K562 (cell line): ENCODE results near the gene RBMS3. TPM values are rescaled to one million over a fixed set of nuclear protein-coding genes. Genes with fewer than 3 reads are reported as not detected.

Source experiments
- ATAC-seq: fragments of 200-7000 bp; cut with Tn5 transposase; 3 replicates; pipeline ENCODE4 v1.9.1; 2020; ENCODE audit warnings: moderate library complexity
- BruUV-seq: library from RNA; stranded (reverse); fragments of 400-500 nt; replicated peaks from 2 replicates; lab custom pipeline; 2021; lab: Mats Ljungman, UMichigan
- CTCF ChIA-PET: fragments of 300-600 bp; formaldehyde crosslinking; extraction: SDS; loops from one replicate; lab custom pipeline; 2021; ENCODE audit warnings: low intra/inter-chr PET ratio; lab: Yijun Ruan, JAX
- POLR2A ChIA-PET: fragments of 300-600, 350-650 bp; sonication (Branson Sonifier 250); formaldehyde crosslinking; extraction: SDS; loops from one replicate; lab custom pipeline; 2021; ENCODE audit warnings: antibody characterized with exemption, inconsistent platforms; lab: Yijun Ruan, JAX
- DNase-seq, 4 experiments: peaks; one replicate each; pipeline versions ENCODE4 v3.0.0 to v3.0.0-alpha.2; 2011 to 2018; ENCODE audit warnings: low spot score in 3 of 4, mixed read lengths in 3 of 4; ENCODE audit errors: extremely low read depth in 1 of 4
- FAIRE-seq: peaks from 2 replicates; lab custom pipeline; 2011; peaks lifted over from hg19 to GRCh38; lab: Jason Lieb, UNC
- H2AFZ ChIP-seq: 2 replicates; pipeline ENCODE4 v1.6.0; 2011; ENCODE audit warnings: low read depth, low read length, control low read depth, inconsistent platforms
- H3K27ac ChIP-seq: fragments of 200-600 bp; 3 replicates; pipeline ENCODE4 v1.8.0; 2011; ENCODE audit warnings: low read depth, mild to moderate bottlenecking, control low read depth, inconsistent platforms, low read length, moderate library complexity, mixed read lengths; ENCODE audit errors: extremely low read depth
- H3K27me3 ChIP-seq, 2 experiments: fragments of 300-600 bp in 1 of 2; 2 replicates in 1 of 2; 3 replicates in 1 of 2; pipeline versions ENCODE4 v1.6.0 to v1.8.0; 2011; ENCODE audit warnings: inconsistent platforms in 2 of 2, low read length in 2 of 2, mild to moderate bottlenecking in 1 of 2, mixed read lengths in 1 of 2, moderate library complexity in 1 of 2; ENCODE audit not compliant: control insufficient read depth in 2 of 2, insufficient read depth in 2 of 2
- H3K36me3 ChIP-seq: fragments of 300-600 bp; 3 replicates; pipeline ENCODE4 v1.8.0; 2011; ENCODE audit warnings: mild to moderate bottlenecking, low read length, inconsistent platforms; ENCODE audit not compliant: control insufficient read depth, insufficient read depth
- H3K4me1 ChIP-seq, 2 experiments: fragments of 200-600 bp in 1 of 2; replicated peaks in 1 of 2; 2 replicates in 1 of 2; 3 replicates in 1 of 2; pipeline versions ENCODE4 v1.5.1 to v1.8.0; 2011; ENCODE audit warnings: inconsistent platforms in 2 of 2, low read length in 2 of 2, mild to moderate bottlenecking in 1 of 2, mixed read lengths in 1 of 2, moderate library complexity in 1 of 2; ENCODE audit not compliant: control insufficient read depth in 2 of 2, insufficient read depth in 2 of 2
- H3K4me2 ChIP-seq: 2 replicates; pipeline ENCODE4 v1.6.1; 2011; ENCODE audit warnings: low read length, control low read depth, inconsistent platforms, mixed read lengths; ENCODE audit not compliant: insufficient read depth
- H3K4me3 ChIP-seq: fragments of 200-600 bp; sonication (generic), shearing (Covaris generic); 2 replicates; pipeline ENCODE4 v1.5.1; 2016; ENCODE audit warnings: control low read depth, inconsistent platforms
- H3K79me2 ChIP-seq: fragments of 200-600 bp; 3 replicates; pipeline ENCODE4 v1.8.0; 2011; ENCODE audit warnings: low read length, inconsistent platforms; ENCODE audit not compliant: control insufficient read depth, insufficient read depth
- H3K9ac ChIP-seq, 2 experiments: 2 replicates each; pipeline versions ENCODE4 v1.6.0 to v1.6.1; 2011; ENCODE audit warnings: low read depth in 2 of 2, low read length in 2 of 2, control low read depth in 1 of 2, inconsistent platforms in 1 of 2, mild to moderate bottlenecking in 1 of 2, mixed read lengths in 1 of 2; ENCODE audit not compliant: insufficient read depth in 1 of 2
- H3K9me1 ChIP-seq: one replicate; pipeline ENCODE4 v1.6.0; 2011; ENCODE audit warnings: inconsistent platforms, mild to moderate bottlenecking, low read length, moderate library complexity; ENCODE audit not compliant: control insufficient read depth, insufficient read depth
- H3K9me3 ChIP-seq: replicated peaks from 2 replicates; pipeline ENCODE4 v1.5.1; 2011; ENCODE audit warnings: low read depth, low read length, inconsistent platforms; ENCODE audit not compliant: control insufficient read depth, insufficient read depth
- H4K20me1 ChIP-seq: replicated peaks from 2 replicates; pipeline ENCODE4 v1.6.1; 2011; ENCODE audit warnings: low read length, inconsistent platforms, mixed read lengths; ENCODE audit not compliant: control insufficient read depth, insufficient read depth
- CAMTA2 ChIP-seq: fragments of 250-450 bp; sonication (Bioruptor Pico); conservative IDR thresholded peaks from 2 replicates; pipeline ENCODE4 v1.5.1; 2022
- E2F3 ChIP-seq: fragments of 250-450 bp; sonication (Bioruptor Pico); IDR thresholded peaks from 2 replicates; pipeline ENCODE4 v1.4.0; 2020; ENCODE audit warnings: mild to moderate bottlenecking
- HDAC1 ChIP-seq, 2 experiments: fragments of 450-650 bp; IDR thresholded peaks; 2 replicates each; pipeline ENCODE4 v1.6.1; 2016 to 2017; ENCODE audit warnings: inconsistent platforms in 1 of 2, mild to moderate bottlenecking in 1 of 2, moderate library complexity in 1 of 2
- HDAC8 ChIP-seq: fragments of 450-650 bp; IDR thresholded peaks from 2 replicates; pipeline ENCODE4 v1.6.1; 2016; ENCODE audit warnings: mild to moderate bottlenecking, missing genetic modification characterization, moderate library complexity, missing compliant biosample characterization
- ILF3 ChIP-seq: fragments of 450-650 bp; IDR thresholded peaks from 2 replicates; pipeline ENCODE4 v1.6.1; 2018; ENCODE audit warnings: antibody characterized with exemption, mild to moderate bottlenecking, moderate library complexity, borderline replicate concordance
- ILK ChIP-seq: fragments of 450-650 bp; IDR thresholded peaks from 2 replicates; pipeline ENCODE4 v1.6.1; 2016; ENCODE audit warnings: missing genetic modification characterization, low read depth, mild to moderate bottlenecking, missing compliant biosample characterization, moderate library complexity, borderline replicate concordance
- L3MBTL2 ChIP-seq: fragments of 450-650 bp; IDR thresholded peaks from 2 replicates; pipeline ENCODE4 v1.6.1; 2016; ENCODE audit warnings: mild to moderate bottlenecking, moderate library complexity
- NFIX ChIP-seq: fragments of 250-450 bp; sonication (Bioruptor Pico); IDR thresholded peaks from 2 replicates; pipeline ENCODE4 v1.4.0; 2020; ENCODE audit warnings: low read depth, mild to moderate bottlenecking, moderate library complexity
- ZNF347 ChIP-seq: fragments of 450-650 bp; formaldehyde crosslinking; IDR thresholded peaks from 2 replicates; pipeline ENCODE4 v1.4.0; 2020; ENCODE audit warnings: low read depth, mild to moderate bottlenecking, moderate library complexity
- WGBS: fragments of 100-300 bp; shearing (Covaris generic); methylation state at CpG from one replicate; pipeline ENCODE4 v1.1.6; 2016; ENCODE audit warnings: low coverage, mixed read lengths; ENCODE audit not compliant: insufficient coverage; ENCODE audit errors: missing lambda C conversion rate; 5-methylcytosine and 5-hydroxymethylcytosine counted together
- in situ Hi-C: fragments of 300-500 bp; cut with MboI; formaldehyde crosslinking; loops from 4 replicates; pipeline ENCODE4 v1.15.0; 2018; ENCODE audit warnings: inconsistent platforms, mixed read lengths
- intact Hi-C: fragments of 100-400 bp; cut with micrococcal nuclease; formaldehyde crosslinking; loops from 2 replicates; pipeline ENCODE4 v1.14.2; 2022
- polyA plus RNA-seq, 8 experiments: library from polyadenylated mRNA; depleted of rRNA in 4 of 8; stranded (reverse) in 5 of 8; unstranded in 3 of 8; fragments of >200 nt; fragmentation: Nextera tagmentation in 2 of 8; fragmentation: Illumina TruSeq in 1 of 8; extraction: Ambion mirVana in 2 of 8; extraction: Trizol in 1 of 8; gene quantifications; 2 replicates each; pipeline versions ENCODE4 v1.2.1 to v1.2.3, GENCODE V29; 2011 to 2014; ENCODE audit warnings: inconsistent platforms in 1 of 8, missing spikeins in 1 of 8
- total RNA-seq, 7 experiments: library from RNA; depleted of rRNA in 6 of 7; stranded (reverse); fragments of >200 nt in 6 of 7; fragmentation: Illumina TruSeq in 2 of 7; extraction: Trizol in 2 of 7; gene quantifications; 2 replicates each; pipeline versions ENCODE4 v1.2.1 to v1.2.3, GENCODE V29; 2011 to 2021; ENCODE audit warnings: low replicate concordance in 1 of 7
- TF ChIP-seq, protein P1 (sequence below): fragments of 450-650 bp; formaldehyde crosslinking; IDR thresholded peaks from 2 replicates; pipeline ENCODE4 v1.4.0; 2022; ENCODE audit warnings: missing genetic modification characterization
- TF ChIP-seq, protein P2 (sequence below): fragments of 250-450 bp; sonication (Bioruptor Pico); IDR thresholded peaks from 2 replicates; pipeline ENCODE4 v1.4.0; 2020; ENCODE audit warnings: mild to moderate bottlenecking, moderate library complexity, borderline replicate concordance
- TF ChIP-seq, protein P3 (sequence below): fragments of 450-650 bp; IDR thresholded peaks from 2 replicates; pipeline ENCODE4 v1.6.1; 2018; ENCODE audit warnings: mild to moderate bottlenecking, low read depth; ENCODE audit not compliant: partially characterized antibody
- TF ChIP-seq, protein P4 (sequence below): sonication (generic); formaldehyde crosslinking; IDR thresholded peaks from 2 replicates; pipeline ENCODE4 v1.8.0; 2022; ENCODE audit warnings: mild to moderate bottlenecking, low read depth, missing genetic modification reagents

The RBMS3 gene
- total and polyA plus RNA-seq, 9 of the 15 experiments (the other 6 are each of a cell fraction or from before 2014, with no cell fraction given) = 0.20 TPM; not detected in 8

DNA sequence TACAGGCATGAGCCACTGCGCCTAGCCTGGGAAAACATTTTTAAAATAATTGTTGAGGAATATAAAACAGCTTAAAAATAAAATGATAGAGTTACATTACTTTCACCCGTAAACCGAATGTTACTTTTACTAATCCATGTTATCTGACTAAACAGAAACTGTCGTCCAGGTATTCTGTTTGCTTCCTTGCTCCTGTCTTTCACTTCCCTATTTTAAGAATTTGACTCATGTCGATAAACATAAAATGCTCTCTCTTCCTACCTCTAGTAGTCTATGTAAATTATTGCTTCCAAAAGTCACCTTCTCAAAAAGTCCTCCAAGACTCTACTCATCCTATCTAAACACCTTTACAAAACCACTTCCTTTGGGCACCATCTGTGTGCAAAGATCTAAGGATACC lies 216.4 kb downstream of the RBMS3 start:
- no peaks in the 10 kb centered on the region for H3K9me1 ChIP-seq
- 3% methylated on average over 5 of the region's 5 CpGs for WGBS
- no peaks in the 10 kb centered on the region for H3K27me3 ChIP-seq
- no peak overlapping the region for H3K9ac ChIP-seq
- intact Hi-C loops = no loop called here
- no peaks in the 10 kb centered on the region for H3K4me1 ChIP-seq
- H3K79me2 ChIP-seq = no peaks in the 10 kb centered on the region
- H3K4me3 ChIP-seq = no peak overlapping the region
- FAIRE-seq (no peak), ATAC-seq (no peak), DNase-seq (no peak)
- CTCF ChIA-PET = no interaction called here
- no peak overlapping the region for H3K27ac ChIP-seq
- in situ Hi-C loops = no loop called here
- BruUV-seq = no TSS peak
- H3K9me3 ChIP-seq = no peaks in the 10 kb centered on the region
- H2AFZ ChIP-seq = no peak overlapping the region
- H3K4me2 ChIP-seq = no peak overlapping the region
- TF ChIP-seq HDAC1 (IDR thresholded peaks at IDR 0.05) (no peak), ILF3 (no peak), ZNF347 (CRISPR knock-in tag) (no peak), E2F3 (CRISPR knock-in tag) (no peak), NFIX (CRISPR knock-in tag) (no peak), L3MBTL2 (no peak), ILK (tag) (no peak), CAMTA2 (CRISPR knock-in tag) (no peak), HDAC8 (tag) (no peak)
- TF ChIP-seq, protein P1, sequence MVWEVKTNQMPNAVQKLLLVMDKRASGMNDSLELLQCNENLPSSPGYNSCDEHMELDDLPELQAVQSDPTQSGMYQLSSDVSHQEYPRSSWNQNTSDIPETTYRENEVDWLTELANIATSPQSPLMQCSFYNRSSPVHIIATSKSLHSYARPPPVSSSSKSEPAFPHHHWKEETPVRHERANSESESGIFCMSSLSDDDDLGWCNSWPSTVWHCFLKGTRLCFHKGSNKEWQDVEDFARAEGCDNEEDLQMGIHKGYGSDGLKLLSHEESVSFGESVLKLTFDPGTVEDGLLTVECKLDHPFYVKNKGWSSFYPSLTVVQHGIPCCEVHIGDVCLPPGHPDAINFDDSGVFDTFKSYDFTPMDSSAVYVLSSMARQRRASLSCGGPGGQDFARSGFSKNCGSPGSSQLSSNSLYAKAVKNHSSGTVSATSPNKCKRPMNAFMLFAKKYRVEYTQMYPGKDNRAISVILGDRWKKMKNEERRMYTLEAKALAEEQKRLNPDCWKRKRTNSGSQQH = no peak
- TF ChIP-seq, protein P2, sequence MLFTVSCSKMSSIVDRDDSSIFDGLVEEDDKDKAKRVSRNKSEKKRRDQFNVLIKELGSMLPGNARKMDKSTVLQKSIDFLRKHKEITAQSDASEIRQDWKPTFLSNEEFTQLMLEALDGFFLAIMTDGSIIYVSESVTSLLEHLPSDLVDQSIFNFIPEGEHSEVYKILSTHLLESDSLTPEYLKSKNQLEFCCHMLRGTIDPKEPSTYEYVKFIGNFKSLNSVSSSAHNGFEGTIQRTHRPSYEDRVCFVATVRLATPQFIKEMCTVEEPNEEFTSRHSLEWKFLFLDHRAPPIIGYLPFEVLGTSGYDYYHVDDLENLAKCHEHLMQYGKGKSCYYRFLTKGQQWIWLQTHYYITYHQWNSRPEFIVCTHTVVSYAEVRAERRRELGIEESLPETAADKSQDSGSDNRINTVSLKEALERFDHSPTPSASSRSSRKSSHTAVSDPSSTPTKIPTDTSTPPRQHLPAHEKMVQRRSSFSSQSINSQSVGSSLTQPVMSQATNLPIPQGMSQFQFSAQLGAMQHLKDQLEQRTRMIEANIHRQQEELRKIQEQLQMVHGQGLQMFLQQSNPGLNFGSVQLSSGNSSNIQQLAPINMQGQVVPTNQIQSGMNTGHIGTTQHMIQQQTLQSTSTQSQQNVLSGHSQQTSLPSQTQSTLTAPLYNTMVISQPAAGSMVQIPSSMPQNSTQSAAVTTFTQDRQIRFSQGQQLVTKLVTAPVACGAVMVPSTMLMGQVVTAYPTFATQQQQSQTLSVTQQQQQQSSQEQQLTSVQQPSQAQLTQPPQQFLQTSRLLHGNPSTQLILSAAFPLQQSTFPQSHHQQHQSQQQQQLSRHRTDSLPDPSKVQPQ (CRISPR knock-in tag) = no peak
- TF ChIP-seq, protein P3, sequence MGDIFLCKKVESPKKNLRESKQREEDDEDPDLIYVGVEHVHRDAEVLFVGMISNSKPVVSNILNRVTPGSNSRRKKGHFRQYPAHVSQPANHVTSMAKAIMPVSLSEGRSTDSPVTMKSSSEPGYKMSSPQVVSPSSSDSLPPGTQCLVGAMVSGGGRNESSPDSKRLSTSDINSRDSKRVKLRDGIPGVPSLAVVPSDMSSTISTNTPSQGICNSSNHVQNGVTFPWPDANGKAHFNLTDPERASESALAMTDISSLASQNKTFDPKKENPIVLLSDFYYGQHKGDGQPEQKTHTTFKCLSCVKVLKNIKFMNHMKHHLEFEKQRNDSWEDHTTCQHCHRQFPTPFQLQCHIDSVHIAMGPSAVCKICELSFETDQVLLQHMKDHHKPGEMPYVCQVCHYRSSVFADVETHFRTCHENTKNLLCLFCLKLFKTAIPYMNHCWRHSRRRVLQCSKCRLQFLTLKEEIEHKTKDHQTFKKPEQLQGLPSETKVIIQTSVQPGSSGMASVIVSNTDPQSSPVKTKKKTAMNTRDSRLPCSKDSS = no peak
- TF ChIP-seq, protein P4, sequence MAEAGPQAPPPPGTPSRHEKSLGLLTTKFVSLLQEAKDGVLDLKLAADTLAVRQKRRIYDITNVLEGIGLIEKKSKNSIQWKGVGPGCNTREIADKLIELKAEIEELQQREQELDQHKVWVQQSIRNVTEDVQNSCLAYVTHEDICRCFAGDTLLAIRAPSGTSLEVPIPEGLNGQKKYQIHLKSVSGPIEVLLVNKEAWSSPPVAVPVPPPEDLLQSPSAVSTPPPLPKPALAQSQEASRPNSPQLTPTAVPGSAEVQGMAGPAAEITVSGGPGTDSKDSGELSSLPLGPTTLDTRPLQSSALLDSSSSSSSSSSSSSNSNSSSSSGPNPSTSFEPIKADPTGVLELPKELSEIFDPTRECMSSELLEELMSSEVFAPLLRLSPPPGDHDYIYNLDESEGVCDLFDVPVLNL (CRISPR knock-in tag) = no peak
- H3K36me3 ChIP-seq = no peaks in the 10 kb centered on the region
- POLR2A ChIA-PET = no interaction called here
- no peaks in the 10 kb centered on the region for H4K20me1 ChIP-seq
